H7 (cell line): ENCODE data around the gene CD300LD. TPM values are rescaled to one million over a fixed set of nuclear protein-coding genes. Genes with fewer than 3 reads are reported as not detected.

Experiments used
- DNase-seq: peaks from one replicate; pipeline ENCODE4 v3.0.0; 2012
- H3K27me3 ChIP-seq: 2 replicates; pipeline ENCODE4 v1.6.0; 2011; ENCODE audit warnings: mild to moderate bottlenecking, low read length; ENCODE audit not compliant: control insufficient read depth, insufficient read depth
- H3K36me3 ChIP-seq: replicated peaks from 2 replicates; pipeline ENCODE4 v1.5.1; 2011; ENCODE audit warnings: low read length; ENCODE audit not compliant: control insufficient read depth, insufficient read depth
- H3K4me3 ChIP-seq: 2 replicates; pipeline ENCODE4 v1.5.1; 2011; ENCODE audit warnings: low read depth, mild to moderate bottlenecking, control low read depth, low read length, moderate library complexity; ENCODE audit not compliant: insufficient read depth
- total RNA-seq: library from RNA; depleted of rRNA; stranded (reverse); fragments of >200 nt; shearing (Covaris generic); gene quantifications from 2 replicates; pipeline ENCODE4 v1.2.3, GENCODE V29; 2014

Gene CD300LD
- total RNA-seq, 1 experiment from 2014 or later: not detected

- peaks cover 2% of the 10 kb centered on the region; the same call in 1 of the 2 replicates for H3K27me3 ChIP-seq
- no peak for DNase-seq
These were observed 27.1 kb upstream of the CD300LD start for GRCh38 chr17:74619077-74619673.

GRCh38 chr17:74618451-74618850 lies 26.4 kb upstream of the CD300LD start:
- DNase-seq: no peak
- no peak overlapping the region for H3K4me3 ChIP-seq
- no peaks in the 10 kb centered on the region for H3K36me3 ChIP-seq
- peaks cover 2% of the 10 kb centered on the region; the same call in 1 of the 2 replicates for H3K27me3 ChIP-seq

More at GRCh38 chr17:74619077-74619673, 27.1 kb upstream of the CD300LD start:
- Histone ChIP-seq H3K4me3 (no peak overlapping the region), H3K36me3 (no peaks in the 10 kb centered on the region)

GRCh38 chr17:74616696-74617095 lies 24.6 kb upstream of the CD300LD start:
- DNase-seq: no peak
- Histone ChIP-seq H3K4me3 (no peak overlapping the region), H3K36me3 (no peaks in the 10 kb centered on the region), H3K27me3 (peaks cover 2% of the 10 kb centered on the region; the same call in 1 of the 2 replicates)

- Histone ChIP-seq H3K27me3 (no peaks in the 10 kb centered on the region; the same call in 1 of the 2 replicates), H3K36me3 (no peaks in the 10 kb centered on the region), H3K4me3 (no peak overlapping the region)
- no peak for DNase-seq
These were observed 20.0 kb upstream of the CD300LD start for GRCh38 chr17:74612046-74612445.

GRCh38 chr17:74610108-74610507 lies 18.0 kb upstream of the CD300LD start:
- peak; percentile 65 for DNase-seq
- H3K27me3 ChIP-seq: no peaks in the 10 kb centered on the region; the same call in 1 of the 2 replicates
- H3K4me3 ChIP-seq: no peak overlapping the region
- H3K36me3 ChIP-seq: no peaks in the 10 kb centered on the region

- no peak overlapping the region for H3K4me3 ChIP-seq
- no peaks in the 10 kb centered on the region for H3K36me3 ChIP-seq
- DNase-seq: no peak
- H3K27me3 ChIP-seq: no peaks in the 10 kb centered on the region; the same call in 1 of the 2 replicates
These were observed 16.4 kb upstream of the CD300LD start for GRCh38 chr17:74608511-74608910.

GRCh38 chr17:74607221-74607620 lies 15.1 kb upstream of the CD300LD start:
- H3K4me3 ChIP-seq: no peak overlapping the region
- H3K36me3 ChIP-seq: no peaks in the 10 kb centered on the region
- H3K27me3 ChIP-seq: no peaks in the 10 kb centered on the region; the same call in 1 of the 2 replicates

GRCh38 chr17:74606050-74606449 lies 14.0 kb upstream of the CD300LD start:
- no peak for DNase-seq
- H3K4me3 ChIP-seq: no peak overlapping the region
- H3K27me3 ChIP-seq: no peaks in the 10 kb centered on the region; the same call in 1 of the 2 replicates
- no peaks in the 10 kb centered on the region for H3K36me3 ChIP-seq

More at GRCh38 chr17:74607221-74607620, 15.1 kb upstream of the CD300LD start:
- DNase-seq: no peak

- Histone ChIP-seq H3K27me3 (no peaks in the 10 kb centered on the region), H3K36me3 (no peaks in the 10 kb centered on the region), H3K4me3 (no peak overlapping the region)
- DNase-seq: no peak
These were observed 13.3 kb upstream of the CD300LD start for GRCh38 chr17:74605361-74605760.

GRCh38 chr17:74604761-74605160 lies 12.7 kb upstream of the CD300LD start:
- no peak for DNase-seq
- Histone ChIP-seq H3K4me3 (no peak overlapping the region), H3K36me3 (no peaks in the 10 kb centered on the region), H3K27me3 (no peaks in the 10 kb centered on the region)

GRCh38 chr17:74604200-74604599 lies 12.1 kb upstream of the CD300LD start:
- DNase-seq: no peak
- no peak overlapping the region for H3K4me3 ChIP-seq

GRCh38 chr17:74603746-74604145 lies 11.7 kb upstream of the CD300LD start:
- no peak overlapping the region for H3K4me3 ChIP-seq
- no peaks in the 10 kb centered on the region for H3K27me3 ChIP-seq
- DNase-seq: no peak
- no peaks in the 10 kb centered on the region for H3K36me3 ChIP-seq

More at GRCh38 chr17:74604200-74604599, 12.1 kb upstream of the CD300LD start:
- no peaks in the 10 kb centered on the region for H3K36me3 ChIP-seq
- H3K27me3 ChIP-seq: no peaks in the 10 kb centered on the region

- Histone ChIP-seq H3K27me3 (no peaks in the 10 kb centered on the region), H3K4me3 (no peak overlapping the region), H3K36me3 (no peaks in the 10 kb centered on the region)
- no peak for DNase-seq
These were observed 11.1 kb upstream of the CD300LD start for GRCh38 chr17:74603037-74603635.

- H3K36me3 ChIP-seq: no peaks in the 10 kb centered on the region
- no peak overlapping the region for H3K4me3 ChIP-seq
- H3K27me3 ChIP-seq: no peaks in the 10 kb centered on the region
- DNase-seq: peak; percentile 77
These were observed 10.0 kb upstream of the CD300LD start for GRCh38 chr17:74601944-74602572.

GRCh38 chr17:74599448-74599939 lies 7.4 kb upstream of the CD300LD start:
- DNase-seq: no peak
- Histone ChIP-seq H3K36me3 (no peaks in the 10 kb centered on the region), H3K27me3 (no peaks in the 10 kb centered on the region), H3K4me3 (no peak overlapping the region)
